Nephron (organoid): Measurements from ENCODE around the gene WNT2B.

Experiments used
- H3K27ac Mint-ChIP-seq, 3 experiments: 2 replicates each; pipeline ENCODE4 v1.8.0; 2020; ENCODE audit warnings: mixed read lengths in 3 of 3, mild to moderate bottlenecking in 2 of 3, moderate library complexity in 1 of 3
- H3K27me3 Mint-ChIP-seq: 2 replicates; pipeline ENCODE4 v1.8.0; 2021; ENCODE audit warnings: low read depth, mild to moderate bottlenecking, moderate library complexity, mixed read lengths
- H3K36me3 Mint-ChIP-seq: 2 replicates; pipeline ENCODE4 v1.8.0; 2020; ENCODE audit warnings: low read depth, mixed read lengths
- H3K4me1 Mint-ChIP-seq: 2 replicates; pipeline ENCODE4 v1.8.0; 2020; ENCODE audit warnings: mixed read lengths
- H3K4me3 Mint-ChIP-seq, 3 experiments: 2 replicates each; pipeline ENCODE4 v1.8.0; 2020; ENCODE audit warnings: mild to moderate bottlenecking in 3 of 3, mixed read lengths in 3 of 3, moderate library complexity in 2 of 3
- H3K9me3 Mint-ChIP-seq: 2 replicates; pipeline ENCODE4 v1.8.0; 2020; ENCODE audit warnings: mixed read lengths
- CTCF ChIP-seq, 3 experiments: fragments of 200-600 bp; sonication (generic); IDR thresholded peaks; one replicate each; pipeline ENCODE4 v1.5.0; 2021; ENCODE audit warnings: antibody characterized with exemption in 3 of 3; ENCODE audit not compliant: unreplicated experiment in 3 of 3

WNT2B gene

GRCh38 chr1:112575154-112575804 is 66.5 kb downstream of the WNT2B start:
- TF ChIP-seq CTCF (IDR thresholded peaks at IDR 0.05; ENCODE audit: unreplicated experiment in 3 of 3) = no peak

DNA sequence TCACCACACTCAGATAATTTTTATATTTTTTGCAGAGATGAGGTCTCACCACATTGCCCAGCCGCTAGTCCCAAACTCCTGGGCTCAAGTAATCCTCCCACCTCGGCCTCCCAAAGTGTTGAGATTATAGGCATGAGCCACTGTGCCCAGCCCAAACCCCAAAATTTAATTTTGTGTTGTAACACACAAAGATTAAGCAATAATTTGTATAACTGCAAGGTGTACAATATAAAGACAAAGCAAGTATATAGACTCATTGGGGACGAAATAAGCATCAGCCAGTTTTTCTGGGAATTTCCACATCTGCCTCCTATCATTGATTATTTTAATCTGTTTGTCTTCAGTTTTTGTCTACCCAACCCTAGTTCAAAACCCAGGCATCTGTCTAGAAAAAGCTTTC is 67.5 kb downstream of the WNT2B start:
- peaks cover 54% of the 10 kb centered on the region for H3K36me3 Mint-ChIP-seq
- no peak for TF ChIP-seq CTCF (IDR thresholded peaks at IDR 0.05; ENCODE audit: unreplicated experiment in 3 of 3)
- no peaks in the 10 kb centered on the region for H3K27me3 Mint-ChIP-seq
- H3K9me3 Mint-ChIP-seq = no peaks in the 10 kb centered on the region
- no peak overlapping the region for H3K27ac Mint-ChIP-seq
- no peaks in the 10 kb centered on the region for H3K4me1 Mint-ChIP-seq
- H3K4me3 Mint-ChIP-seq = no peak overlapping the region

More at GRCh38 chr1:112575154-112575804, 66.5 kb downstream of the WNT2B start:
- Mint-ChIP-seq H3K27me3 (no peaks in the 10 kb centered on the region), H3K9me3 (no peaks in the 10 kb centered on the region), H3K4me3 (no peak overlapping the region), H3K4me1 (no peaks in the 10 kb centered on the region), H3K36me3 (peaks cover 57% of the 10 kb centered on the region), H3K27ac (no peak overlapping the region)
